Measurements from ENCODE around the gene HS1BP3. TPM values are rescaled to one million over a fixed set of nuclear protein-coding genes. Genes with fewer than 3 reads are reported as not detected.

HS1BP3 gene, protein sequence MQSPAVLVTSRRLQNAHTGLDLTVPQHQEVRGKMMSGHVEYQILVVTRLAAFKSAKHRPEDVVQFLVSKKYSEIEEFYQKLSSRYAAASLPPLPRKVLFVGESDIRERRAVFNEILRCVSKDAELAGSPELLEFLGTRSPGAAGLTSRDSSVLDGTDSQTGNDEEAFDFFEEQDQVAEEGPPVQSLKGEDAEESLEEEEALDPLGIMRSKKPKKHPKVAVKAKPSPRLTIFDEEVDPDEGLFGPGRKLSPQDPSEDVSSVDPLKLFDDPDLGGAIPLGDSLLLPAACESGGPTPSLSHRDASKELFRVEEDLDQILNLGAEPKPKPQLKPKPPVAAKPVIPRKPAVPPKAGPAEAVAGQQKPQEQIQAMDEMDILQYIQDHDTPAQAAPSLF
- 20.1 TPM for total RNA-seq
- long read RNA-seq, transcript HS1BP3-201 (7 exons, 2,370 nt): major isoform, 5 of 12 reads
- long read RNA-seq, partial matches to known transcripts: 6 of 12 reads
- long read RNA-seq, other reads (novel, unspliced or antisense): 1 of 12 reads

DNA sequence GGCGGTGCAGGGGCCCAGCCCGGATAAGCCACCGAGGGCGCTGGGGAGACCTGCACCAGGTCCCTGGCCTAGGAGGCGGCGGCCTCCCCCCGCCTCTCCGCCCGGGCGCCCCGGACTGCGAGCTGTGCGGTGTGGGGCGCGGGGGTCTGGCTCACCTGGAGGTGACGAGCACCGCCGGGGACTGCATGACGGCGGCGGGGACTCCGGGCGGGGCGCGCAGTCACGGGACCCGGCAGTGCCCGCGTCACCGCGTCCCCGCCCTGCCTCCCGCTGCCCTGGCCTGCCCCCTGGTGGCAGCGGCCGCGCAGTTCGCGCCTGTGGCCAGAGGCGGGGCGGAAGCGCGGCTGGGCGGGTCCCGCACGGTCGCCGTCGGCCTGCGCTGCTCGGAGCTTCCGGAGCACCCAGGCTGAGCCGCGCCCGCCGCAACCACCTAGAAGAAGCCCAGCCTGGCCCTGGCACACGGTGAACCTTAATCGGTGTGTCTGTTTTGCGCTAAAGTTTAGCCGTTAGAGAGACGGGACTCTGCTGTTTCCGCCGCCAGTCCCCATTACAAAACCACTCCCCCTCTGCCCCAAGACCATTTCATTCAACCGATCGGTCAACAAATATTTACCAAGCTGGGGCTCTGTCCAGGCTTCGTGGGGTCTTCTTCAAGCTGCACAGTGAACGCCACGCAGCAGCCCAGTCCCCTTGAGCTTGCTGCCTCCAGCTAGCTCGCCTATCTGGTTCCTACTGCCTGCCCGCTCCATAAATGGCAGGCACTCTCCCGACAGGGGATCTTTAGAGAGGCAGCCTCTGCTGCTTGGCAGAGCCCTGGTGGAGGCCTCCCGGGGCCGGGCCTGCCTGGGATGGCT, at the start of gene HS1BP3:
HS1BP3 (minus strand) TSS at position 222 of the 854 bp plus-strand sequence; CDS start at position 187, 35 bp downstream.
- intact Hi-C loops (cut with DNase I): no loop called here
- ATAC-seq: peak; percentile 96
- peak; percentile 96 for DNase-seq (ENCODE audit: missing footprints)

DNA sequence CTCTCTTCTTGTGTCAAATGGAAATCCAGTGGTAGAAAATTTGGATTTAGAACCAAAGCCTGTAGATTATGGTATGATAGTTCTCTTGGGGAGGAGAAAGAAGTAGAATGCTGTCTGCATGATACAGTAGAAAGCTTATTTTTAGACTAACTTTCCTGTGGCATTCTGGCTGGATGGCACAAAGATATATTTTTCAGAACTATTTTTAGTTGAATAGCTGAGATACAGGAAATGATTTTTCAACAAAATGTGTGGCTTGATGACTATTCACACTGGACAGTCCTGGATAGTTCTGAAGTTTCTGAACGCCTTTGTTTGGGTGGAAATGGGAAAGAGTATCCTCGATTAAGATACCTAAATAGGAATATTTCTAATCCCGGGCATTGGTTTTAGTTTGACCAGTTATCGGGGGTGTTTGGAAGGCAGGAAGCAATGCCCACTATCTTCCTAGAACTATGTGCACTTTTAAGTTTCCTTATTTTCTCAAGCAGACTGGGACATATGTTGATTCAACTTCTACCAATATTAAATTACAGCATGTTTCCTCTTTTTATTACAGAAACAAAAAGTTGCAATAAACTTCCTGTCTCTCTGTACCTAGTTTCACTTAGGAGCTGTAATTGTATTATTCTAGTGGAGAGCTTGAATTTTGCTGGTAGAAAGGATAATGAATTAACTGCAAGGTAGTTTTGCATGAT, 48.2 kb upstream of the HS1BP3 start:
- ATAC-seq (no peak), DNase-seq (ENCODE audit: missing footprints) (no peak)
- intact Hi-C loops (cut with DNase I): no loop called here

DNA sequence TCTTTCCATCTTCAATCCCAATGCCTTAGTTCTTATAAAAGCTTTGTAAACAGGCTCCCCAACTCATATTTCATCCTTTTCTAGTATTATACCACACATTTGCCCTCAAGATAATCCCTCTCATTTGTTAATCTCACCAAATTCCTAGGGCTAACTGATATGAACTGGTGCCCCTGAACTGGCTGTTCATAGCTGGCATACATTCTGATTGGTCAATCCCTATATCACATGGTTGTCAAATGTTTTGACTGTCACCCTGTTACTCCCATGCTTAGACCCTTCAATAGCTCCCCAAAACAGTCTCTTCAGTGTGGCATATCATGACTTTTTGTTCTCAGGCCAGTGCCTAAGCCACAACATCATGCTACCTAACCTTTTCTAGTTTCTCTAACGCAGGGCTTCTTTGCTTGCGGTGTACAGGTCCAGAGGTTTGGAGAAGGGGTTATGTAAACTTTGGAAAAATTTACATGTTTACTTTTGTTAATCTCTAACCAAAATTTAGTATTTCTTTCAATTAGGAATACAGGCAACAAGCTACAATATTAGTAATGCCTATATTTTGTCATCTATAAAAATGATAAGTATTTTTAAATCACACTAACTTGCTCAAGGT, 46.5 kb upstream of the HS1BP3 start:
- ATAC-seq: no peak
- no peak for DNase-seq (ENCODE audit: missing footprints)
- intact Hi-C loops (cut with DNase I): no loop called here

DNA sequence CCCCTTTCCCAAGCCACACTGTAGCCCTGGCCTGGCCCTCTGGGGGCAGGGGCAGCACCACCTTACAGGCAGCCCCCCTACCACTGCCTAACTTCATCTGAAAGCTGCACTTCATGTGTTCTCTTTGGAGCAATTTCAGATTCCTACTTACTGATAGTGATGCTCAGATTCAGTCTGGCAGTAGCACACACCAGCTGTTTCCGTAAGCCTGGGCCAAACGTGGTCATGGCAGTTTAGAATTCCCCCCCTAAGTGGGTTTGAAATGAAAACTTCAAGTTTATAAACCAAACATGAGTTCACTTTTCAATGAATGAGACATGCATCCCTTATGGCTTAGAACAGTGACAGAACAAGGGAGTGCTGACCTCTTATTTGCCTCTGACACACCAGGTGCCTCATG, 45.5 kb upstream of the HS1BP3 start:
- DNase-seq (ENCODE audit: missing footprints) (no peak), ATAC-seq (no peak)
- intact Hi-C loops (cut with DNase I): no loop called here

DNA sequence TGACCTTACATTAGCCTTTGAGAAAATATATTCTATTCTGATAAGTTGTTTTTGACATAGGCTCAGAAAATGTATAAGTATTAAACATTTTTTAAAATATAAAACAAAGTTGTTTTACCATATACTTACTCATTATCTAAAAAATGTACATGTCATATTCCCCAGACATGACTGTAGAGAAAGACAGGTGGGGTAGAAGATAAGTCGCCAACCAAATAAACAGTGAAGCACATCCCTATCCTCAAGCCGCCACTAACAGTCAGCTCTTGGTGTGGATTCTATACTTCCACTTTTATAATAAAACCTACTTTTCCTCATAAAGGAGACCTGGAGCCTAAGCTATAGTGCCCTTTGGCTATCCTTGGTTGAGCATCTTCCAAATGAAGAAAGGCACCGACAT, 42.4 kb upstream of the HS1BP3 start:
- intact Hi-C loops (cut with DNase I): no loop called here
- no peak for ATAC-seq

DNA sequence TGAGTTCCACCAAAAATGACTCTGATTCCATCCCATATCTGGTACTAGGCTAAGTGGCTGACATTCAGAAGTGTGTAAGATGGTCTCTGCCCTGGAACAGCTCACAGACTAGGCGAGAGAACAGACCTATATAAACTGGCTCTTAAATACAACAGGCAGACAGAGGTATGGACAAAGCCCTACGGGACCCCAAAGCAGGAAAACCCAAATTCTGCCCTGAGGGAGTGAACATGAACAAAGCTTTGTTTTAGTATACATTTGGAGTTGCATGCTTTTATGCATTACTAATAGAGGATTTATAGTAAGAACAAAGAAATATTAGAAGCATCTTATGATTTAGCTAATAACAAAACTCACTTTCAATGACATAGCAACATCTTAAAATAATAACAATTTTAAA, 41.2 kb upstream of the HS1BP3 start:
- no peak for DNase-seq (ENCODE audit: missing footprints)
- intact Hi-C loops (cut with DNase I): no loop called here

More for the DNA sequence above, 42.4 kb upstream of the HS1BP3 start:
- DNase-seq (ENCODE audit: missing footprints): no peak

DNA sequence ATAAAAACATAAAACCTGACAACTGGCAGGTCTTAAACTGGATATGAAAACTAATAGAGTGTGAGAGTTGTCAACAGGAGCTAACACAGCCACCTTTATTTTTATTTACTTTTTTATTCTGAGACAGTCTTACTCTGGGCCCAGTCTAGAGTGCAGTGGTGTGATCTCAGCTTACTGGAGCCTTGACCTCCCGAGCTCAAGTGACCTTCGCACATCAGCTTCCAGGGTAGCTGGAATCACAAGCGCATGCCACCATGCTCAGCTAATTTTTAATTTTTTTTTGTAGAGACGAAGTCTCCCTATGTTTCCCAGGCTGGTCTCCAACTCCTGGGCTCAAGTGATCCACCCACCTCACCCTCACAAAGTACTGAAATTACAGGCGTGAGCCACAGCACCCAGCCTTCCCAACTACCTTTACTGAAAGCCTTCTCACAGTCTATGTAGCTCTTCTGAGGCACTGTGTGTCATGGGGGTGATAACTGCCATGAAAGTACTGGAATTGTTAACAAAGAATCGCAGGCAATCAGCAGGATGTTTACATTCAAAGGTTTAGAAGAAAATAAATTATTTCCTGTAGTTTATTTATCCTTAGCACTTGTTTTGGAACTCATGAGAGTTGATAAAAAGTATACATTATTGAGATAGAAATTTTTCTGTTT, 40.3 kb upstream of the HS1BP3 start:
- intact Hi-C loops (cut with DNase I): no loop called here
- ATAC-seq (no peak), DNase-seq (ENCODE audit: missing footprints) (no peak)

More for the DNA sequence above, 41.2 kb upstream of the HS1BP3 start:
- ATAC-seq: no peak

DNA sequence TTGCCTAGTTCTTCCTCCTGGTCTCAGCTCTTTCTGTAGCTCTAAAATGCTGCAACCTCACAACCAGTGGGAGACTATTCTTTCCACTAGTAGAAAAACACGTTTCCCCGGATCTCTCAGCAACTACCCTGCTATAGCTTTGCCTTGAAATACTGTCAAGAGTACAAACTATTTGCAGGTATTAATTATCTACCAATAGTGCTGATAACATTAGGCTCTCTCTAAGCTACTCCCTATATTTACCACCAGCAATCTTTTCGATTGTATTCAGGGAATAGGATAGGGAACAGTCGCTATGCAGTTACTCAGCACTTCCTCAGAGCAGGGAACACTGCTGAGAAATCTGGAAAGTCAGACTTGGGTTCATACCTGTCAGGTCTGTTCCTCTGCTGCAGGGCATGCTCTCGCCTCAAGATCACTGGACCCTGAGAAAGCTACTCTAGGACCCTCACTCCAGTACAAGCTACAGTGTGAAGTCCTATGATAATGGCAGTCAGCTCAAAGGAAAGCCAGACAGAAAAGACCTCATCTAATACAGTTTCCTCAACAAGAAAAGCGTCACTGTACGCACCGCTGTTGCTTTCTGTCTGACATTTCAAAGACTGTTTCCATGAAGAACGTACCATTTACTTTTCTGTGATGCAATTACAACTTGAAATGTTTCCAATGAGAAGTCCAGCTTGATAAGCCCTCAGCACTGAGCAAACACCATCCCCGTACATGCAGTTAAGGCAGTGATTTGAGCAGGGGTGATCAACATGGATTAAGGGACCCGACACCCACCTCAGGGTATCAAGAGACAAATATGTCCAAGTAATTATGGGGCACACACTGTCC, 38.7 kb upstream of the HS1BP3 start:
- intact Hi-C loops (cut with DNase I): no loop called here
- no peak for ATAC-seq
- DNase-seq (ENCODE audit: missing footprints): no peak

DNA sequence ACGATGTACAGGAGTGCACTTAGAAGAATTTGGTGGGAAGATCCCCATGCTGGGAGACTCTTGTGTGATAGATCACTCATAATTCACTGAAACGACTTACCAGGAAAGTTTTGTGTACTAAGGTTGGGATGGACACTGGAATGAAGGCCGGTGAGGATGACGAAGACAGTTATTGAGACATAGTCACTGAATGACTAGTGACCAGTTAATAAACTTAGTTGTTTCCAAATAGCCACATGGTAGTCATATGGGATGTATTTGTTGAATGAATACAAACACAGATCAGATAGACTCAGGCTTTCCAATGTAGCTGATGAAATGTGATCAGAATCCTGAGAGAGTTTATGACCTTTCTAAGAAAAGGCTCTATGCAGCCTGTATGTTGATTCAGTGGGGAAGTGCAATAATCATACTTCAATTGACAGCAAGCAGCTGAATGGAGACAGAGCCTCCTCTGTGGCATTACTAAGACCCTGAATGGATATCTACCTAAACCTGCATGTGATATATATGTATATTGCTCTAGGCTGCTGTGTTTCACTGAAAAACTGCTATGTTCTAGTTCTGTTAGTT, 36.4 kb upstream of the HS1BP3 start:
- ATAC-seq: no peak
- no peak for DNase-seq (ENCODE audit: missing footprints)
- intact Hi-C loops (cut with DNase I): no loop called here

DNA sequence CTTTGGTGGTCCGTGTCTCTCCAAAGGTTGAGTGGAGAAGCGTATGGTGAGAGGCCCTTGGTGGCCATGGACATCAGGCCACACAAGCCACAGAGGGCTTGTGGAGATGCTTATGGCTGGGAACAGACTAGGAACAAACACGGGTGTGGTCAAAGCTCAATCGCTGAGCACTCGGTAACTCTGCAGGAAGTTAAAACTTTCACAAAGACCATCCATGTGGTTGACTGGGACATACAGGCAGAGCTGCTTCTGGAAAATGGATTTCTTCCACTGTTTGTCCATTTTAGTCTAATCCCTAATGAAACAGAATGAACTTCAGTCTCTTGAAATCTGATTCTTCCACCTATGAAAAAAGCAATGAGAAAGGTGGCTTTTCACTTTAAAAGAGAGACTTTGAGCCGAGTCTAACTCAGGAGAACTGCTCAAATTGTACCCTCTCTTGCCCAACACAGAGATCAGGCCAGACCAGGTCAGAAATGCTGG, 33.7 kb upstream of the HS1BP3 start:
- ATAC-seq: no peak
- DNase-seq (ENCODE audit: missing footprints): no peak
- intact Hi-C loops (cut with DNase I): loop anchor here (5.0 kb wide), 1 partner anchor 278 kb away; no protein-coding TSS in a partner anchor

DNA sequence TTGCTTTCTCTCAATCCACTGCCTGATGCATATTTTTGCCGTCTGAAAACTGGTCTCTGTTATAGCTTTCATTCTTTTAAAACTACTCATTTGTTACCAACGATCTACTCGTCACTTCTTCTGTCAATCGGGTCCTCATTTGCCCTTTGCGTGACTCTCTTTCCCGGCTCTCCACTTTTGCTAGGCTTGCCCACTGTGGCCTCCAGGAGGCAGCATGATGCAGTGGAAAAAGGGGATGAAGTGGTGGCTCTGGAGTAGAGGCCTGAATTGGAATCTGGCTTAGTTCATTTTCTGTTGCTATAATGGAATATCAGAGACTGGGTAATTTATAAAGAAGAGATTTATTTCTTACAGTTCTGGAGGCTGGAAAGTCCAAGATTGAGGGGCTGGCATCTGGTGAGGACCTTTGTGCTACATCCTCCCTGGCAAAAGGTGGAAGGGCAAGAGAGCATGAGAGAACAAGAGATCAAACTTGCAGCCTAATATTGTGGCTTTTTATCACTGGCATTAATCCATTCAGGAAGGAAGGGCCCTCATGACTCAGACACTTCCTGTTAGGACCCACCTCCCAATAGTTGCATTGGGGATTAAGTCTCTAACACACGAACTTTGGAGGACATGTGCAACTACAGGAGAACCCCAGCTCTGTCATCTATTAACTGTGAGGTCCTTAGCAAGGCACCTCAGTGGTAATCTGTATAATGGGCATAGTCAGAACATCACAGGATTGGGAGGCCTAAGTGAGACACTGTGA, 31.4 kb upstream of the HS1BP3 start:
- ATAC-seq: no peak
- DNase-seq (ENCODE audit: missing footprints): no peak
- intact Hi-C loops (cut with DNase I): loop anchor here (5.0 kb wide), 1 partner anchor 280 kb away; no protein-coding TSS in a partner anchor

DNA sequence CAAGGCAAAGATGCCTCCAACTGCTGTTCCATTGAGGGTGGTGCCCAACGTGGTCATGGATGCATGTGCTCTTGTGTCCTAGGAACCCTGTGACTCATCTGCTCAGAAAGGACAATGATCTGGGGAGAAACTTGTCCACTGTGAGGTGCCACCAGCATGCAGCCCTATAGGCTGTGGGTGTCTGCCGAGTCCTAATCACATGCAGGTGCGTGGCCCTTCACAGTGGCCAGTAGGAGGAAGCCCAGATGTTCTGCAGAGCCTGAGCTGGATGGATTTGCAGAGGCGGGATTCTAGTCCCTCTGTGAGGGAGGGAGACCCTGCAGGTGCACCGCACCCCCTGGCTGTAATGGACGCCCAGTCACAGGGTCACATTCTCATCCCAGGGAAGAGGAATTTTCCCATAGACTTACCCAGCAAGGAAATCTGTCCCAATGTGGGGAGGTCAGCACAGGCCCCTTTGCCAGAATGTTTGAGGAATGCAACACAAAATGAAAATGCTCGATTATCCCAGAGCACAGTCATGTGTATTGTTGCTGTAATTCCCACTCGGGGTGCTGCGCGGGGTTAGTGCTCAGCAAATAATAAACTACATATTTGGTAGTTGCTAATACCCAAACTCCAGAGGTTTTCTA, 30.0 kb upstream of the HS1BP3 start:
- intact Hi-C loops (cut with DNase I): loop anchor here (5.0 kb wide), 1 partner anchor 281 kb away; no protein-coding TSS in a partner anchor
- ATAC-seq (no peak), DNase-seq (ENCODE audit: missing footprints) (no peak)

DNA sequence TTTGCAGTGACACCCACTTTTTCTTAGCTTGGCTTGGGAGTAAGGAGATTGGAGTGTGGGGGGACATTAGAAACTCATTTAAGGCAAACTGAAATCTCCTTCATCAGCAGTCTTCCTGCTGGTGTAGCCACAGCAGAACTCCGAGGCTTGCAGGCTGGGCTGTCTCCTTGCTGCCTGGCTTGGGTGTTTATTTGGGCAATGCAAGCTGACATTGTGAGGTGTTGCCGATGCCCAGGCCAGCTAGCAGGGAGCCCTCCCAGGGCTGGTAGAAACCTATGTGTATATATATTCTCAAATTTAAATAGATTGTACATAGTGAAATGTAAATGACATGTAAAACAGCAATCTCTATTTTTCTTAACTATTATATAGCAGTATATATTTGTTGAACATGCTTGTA, 27.9 kb upstream of the HS1BP3 start:
- DNase-seq (ENCODE audit: missing footprints): no peak
- intact Hi-C loops (cut with DNase I): no loop called here
- ATAC-seq: no peak

DNA sequence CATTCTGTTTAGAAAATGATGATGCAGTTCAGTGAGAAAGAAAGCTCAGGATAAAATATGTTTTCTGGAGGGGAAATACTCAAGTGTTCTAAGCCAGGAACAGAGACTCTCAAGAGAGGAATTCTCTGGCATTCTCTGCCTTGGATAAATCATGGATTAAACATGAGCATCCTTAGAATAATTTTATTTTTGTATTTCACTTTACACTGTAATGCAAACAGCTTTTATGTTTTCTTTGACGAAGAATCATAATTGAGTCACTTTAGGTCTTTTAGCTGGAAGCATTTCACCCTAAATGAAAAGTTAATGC, 27.1 kb upstream of the HS1BP3 start:
- no peak for DNase-seq (ENCODE audit: missing footprints)

DNA sequence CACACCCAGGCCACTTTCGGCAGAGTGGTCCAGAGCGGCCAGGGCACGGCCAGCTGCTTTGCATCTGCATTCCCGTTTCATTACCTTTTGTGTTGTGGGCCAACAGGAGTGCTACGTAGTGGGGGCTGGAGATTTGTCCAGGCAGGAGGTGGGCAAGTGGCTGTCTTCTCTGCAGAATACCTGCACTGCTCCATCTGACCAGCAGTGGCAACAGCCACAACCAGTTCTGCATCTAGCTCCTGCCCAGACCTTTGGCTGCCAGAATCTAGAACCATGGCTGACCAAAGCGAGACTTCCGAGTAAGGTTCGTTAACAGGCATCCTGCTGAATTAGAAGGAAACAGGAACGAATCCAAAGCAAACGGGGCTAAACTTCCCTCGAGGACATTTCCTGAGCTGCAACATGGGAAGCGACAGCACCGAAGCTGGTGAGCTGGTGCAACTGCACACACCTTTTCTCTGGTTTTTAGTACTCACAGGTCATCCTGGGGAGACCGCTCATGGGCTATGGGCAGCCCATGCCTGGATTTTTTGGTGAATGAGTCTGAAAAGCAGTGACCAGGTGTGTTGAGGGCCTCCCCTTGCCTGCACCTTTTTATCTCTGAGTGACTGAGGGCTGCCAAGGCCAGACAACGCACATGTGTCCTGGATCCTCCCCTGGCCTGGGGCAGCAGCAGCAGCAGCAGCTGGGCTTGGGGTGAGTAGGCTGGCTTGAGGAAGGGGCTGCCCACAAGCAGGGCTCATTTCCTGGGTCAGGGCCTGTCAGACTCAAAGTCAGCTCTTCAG, 26.6 kb upstream of the HS1BP3 start:
- DNase-seq (ENCODE audit: missing footprints) (no peak), ATAC-seq (no peak)
- intact Hi-C loops (cut with DNase I): no loop called here

More for the DNA sequence above, 27.1 kb upstream of the HS1BP3 start:
- no peak for ATAC-seq
- intact Hi-C loops (cut with DNase I): no loop called here

Measured in Right ventricle myocardium inferior (tissue), 1 donor.